Measurements from ENCODE around the gene TBC1D22A.

DNA sequence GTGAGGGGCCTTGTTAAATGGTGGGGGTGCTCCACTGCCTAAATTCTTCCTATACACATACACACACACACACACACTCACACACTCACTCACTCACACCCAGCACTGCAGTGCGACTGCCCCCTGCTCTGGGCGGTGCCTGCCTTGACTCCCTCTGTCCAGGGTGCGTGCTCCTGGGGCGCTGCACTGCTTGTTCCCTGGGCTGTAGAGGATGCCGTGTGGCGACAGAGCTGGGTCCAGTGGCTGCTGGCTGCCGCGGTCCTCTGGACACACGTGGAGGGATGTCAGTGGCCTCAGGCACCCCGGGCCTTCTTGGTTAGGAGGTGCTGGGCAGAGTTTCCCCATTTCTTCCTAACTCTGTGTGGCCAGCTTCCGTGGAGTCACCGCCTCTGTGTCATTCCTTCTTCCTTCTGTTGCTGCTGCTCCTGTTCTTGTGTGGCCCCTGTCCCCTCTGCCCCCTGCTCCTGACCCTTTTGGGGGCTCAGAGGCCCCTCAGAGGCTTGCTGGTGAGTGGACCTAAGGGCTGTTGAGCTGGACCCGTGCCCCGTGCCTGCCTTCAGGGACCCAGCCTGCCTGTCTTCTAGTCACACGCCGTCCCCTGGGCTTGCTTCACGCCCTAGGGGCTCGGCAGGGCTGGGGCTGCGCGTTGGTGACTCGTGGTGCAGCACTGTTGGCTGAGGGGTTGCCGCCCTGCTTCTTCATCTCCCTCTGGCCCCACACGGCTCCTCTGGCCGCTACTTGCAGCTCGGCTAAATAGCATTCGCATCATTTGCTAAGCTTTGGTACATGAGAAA lies 147.0 kb downstream of the TBC1D22A start:
- TF ChIP-seq, protein P1, sequence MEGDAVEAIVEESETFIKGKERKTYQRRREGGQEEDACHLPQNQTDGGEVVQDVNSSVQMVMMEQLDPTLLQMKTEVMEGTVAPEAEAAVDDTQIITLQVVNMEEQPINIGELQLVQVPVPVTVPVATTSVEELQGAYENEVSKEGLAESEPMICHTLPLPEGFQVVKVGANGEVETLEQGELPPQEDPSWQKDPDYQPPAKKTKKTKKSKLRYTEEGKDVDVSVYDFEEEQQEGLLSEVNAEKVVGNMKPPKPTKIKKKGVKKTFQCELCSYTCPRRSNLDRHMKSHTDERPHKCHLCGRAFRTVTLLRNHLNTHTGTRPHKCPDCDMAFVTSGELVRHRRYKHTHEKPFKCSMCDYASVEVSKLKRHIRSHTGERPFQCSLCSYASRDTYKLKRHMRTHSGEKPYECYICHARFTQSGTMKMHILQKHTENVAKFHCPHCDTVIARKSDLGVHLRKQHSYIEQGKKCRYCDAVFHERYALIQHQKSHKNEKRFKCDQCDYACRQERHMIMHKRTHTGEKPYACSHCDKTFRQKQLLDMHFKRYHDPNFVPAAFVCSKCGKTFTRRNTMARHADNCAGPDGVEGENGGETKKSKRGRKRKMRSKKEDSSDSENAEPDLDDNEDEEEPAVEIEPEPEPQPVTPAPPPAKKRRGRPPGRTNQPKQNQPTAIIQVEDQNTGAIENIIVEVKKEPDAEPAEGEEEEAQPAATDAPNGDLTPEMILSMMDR (IDR thresholded peaks at IDR 0.05): no peak
- TF ChIP-seq POLR2A (IDR thresholded peaks at IDR 0.05): no peak
